ENCODE data around the gene TMEM178B.
"Not testable (repeated sequence)": the region's sequence is repeated elsewhere in the genome, so short reads cannot be mapped to it uniquely, and the experiment has no call there.

The TMEM178B gene

GRCh38 chr7:141169157-141169556 is 95.3 kb downstream of the TMEM178B start:
- not testable (repeated sequence) for H3K9me3 ChIP-seq (ENCODE audit: insufficient read depth, low read depth, low read length); H3K4me3 ChIP-seq (ENCODE audit: low read length); H3K27ac ChIP-seq (ENCODE audit: low read length); H3K27me3 ChIP-seq (ENCODE audit: insufficient read depth, low read length); H3K9ac ChIP-seq (ENCODE audit: low read depth, low read length); H3K4me1 ChIP-seq (ENCODE audit: insufficient read depth, low read length); H3K36me3 ChIP-seq (ENCODE audit: insufficient read depth, low read depth, low read length)

GRCh38 chr7:141175728-141176127 is 101.9 kb downstream of the TMEM178B start:
- not testable (repeated sequence) for H3K36me3 ChIP-seq (ENCODE audit: insufficient read depth, low read depth, low read length); H3K4me3 ChIP-seq (ENCODE audit: low read length); H3K9ac ChIP-seq (ENCODE audit: low read depth, low read length); H3K27ac ChIP-seq (ENCODE audit: low read length); H3K9me3 ChIP-seq (ENCODE audit: insufficient read depth, low read depth, low read length); H3K27me3 ChIP-seq (ENCODE audit: insufficient read depth, low read length); H3K4me1 ChIP-seq (ENCODE audit: insufficient read depth, low read length)

- H3K9ac ChIP-seq (ENCODE audit: low read depth, low read length), result not testable (repeated sequence)
Observed at GRCh38 chr7:141177120-141177519, 103.3 kb downstream of the TMEM178B start.

GRCh38 chr7:141178486-141179135 is 104.7 kb downstream of the TMEM178B start:
- no peak overlapping the region for H3K27ac ChIP-seq (ENCODE audit: low read length)
- H3K4me3 ChIP-seq (ENCODE audit: low read length), result no peak overlapping the region
- no peaks in the 10 kb centered on the region for H3K4me1 ChIP-seq (ENCODE audit: insufficient read depth, low read length)
- H3K27me3 ChIP-seq (ENCODE audit: insufficient read depth, low read length), result no peaks in the 10 kb centered on the region
- no peaks in the 10 kb centered on the region for H3K36me3 ChIP-seq (ENCODE audit: insufficient read depth, low read depth, low read length)
- H3K9ac ChIP-seq (ENCODE audit: low read depth, low read length), result no peak overlapping the region
- H3K9me3 ChIP-seq (ENCODE audit: insufficient read depth, low read depth, low read length), result no peaks in the 10 kb centered on the region

More at GRCh38 chr7:141177120-141177519, 103.3 kb downstream of the TMEM178B start:
- H3K27ac ChIP-seq (ENCODE audit: low read length); H3K36me3 ChIP-seq (ENCODE audit: insufficient read depth, low read depth, low read length); H3K4me3 ChIP-seq (ENCODE audit: low read length); H3K9me3 ChIP-seq (ENCODE audit: insufficient read depth, low read depth, low read length); H3K4me1 ChIP-seq (ENCODE audit: insufficient read depth, low read length); H3K27me3 ChIP-seq (ENCODE audit: insufficient read depth, low read length): not testable (repeated sequence)

GRCh38 chr7:141181812-141182211 is 107.9 kb downstream of the TMEM178B start:
- H3K9ac ChIP-seq (ENCODE audit: low read depth, low read length), result no peak overlapping the region
- H3K27ac ChIP-seq (ENCODE audit: low read length), result no peak overlapping the region
- no peaks in the 10 kb centered on the region for H3K9me3 ChIP-seq (ENCODE audit: insufficient read depth, low read depth, low read length)
- H3K4me3 ChIP-seq (ENCODE audit: low read length), result no peak overlapping the region
- H3K27me3 ChIP-seq (ENCODE audit: insufficient read depth, low read length), result no peaks in the 10 kb centered on the region
- no peaks in the 10 kb centered on the region for H3K4me1 ChIP-seq (ENCODE audit: insufficient read depth, low read length)
- H3K36me3 ChIP-seq (ENCODE audit: insufficient read depth, low read depth, low read length), result no peaks in the 10 kb centered on the region

- no peaks in the 10 kb centered on the region for H3K27me3 ChIP-seq (ENCODE audit: insufficient read depth, low read length)
- H3K36me3 ChIP-seq (ENCODE audit: insufficient read depth, low read depth, low read length), result no peaks in the 10 kb centered on the region
- H3K4me1 ChIP-seq (ENCODE audit: insufficient read depth, low read length), result no peaks in the 10 kb centered on the region
- H3K9ac ChIP-seq (ENCODE audit: low read depth, low read length), result no peak overlapping the region
- H3K27ac ChIP-seq (ENCODE audit: low read length), result no peak overlapping the region
- no peaks in the 10 kb centered on the region for H3K9me3 ChIP-seq (ENCODE audit: insufficient read depth, low read depth, low read length)
- H3K4me3 ChIP-seq (ENCODE audit: low read length), result no peak overlapping the region
Observed at GRCh38 chr7:141184532-141185190, 110.8 kb downstream of the TMEM178B start.

GRCh38 chr7:141185369-141185967 is 111.6 kb downstream of the TMEM178B start:
- no peaks in the 10 kb centered on the region for H3K9me3 ChIP-seq (ENCODE audit: insufficient read depth, low read depth, low read length)
- no peak overlapping the region for H3K27ac ChIP-seq (ENCODE audit: low read length)
- H3K4me1 ChIP-seq (ENCODE audit: insufficient read depth, low read length), result no peaks in the 10 kb centered on the region
- no peaks in the 10 kb centered on the region for H3K27me3 ChIP-seq (ENCODE audit: insufficient read depth, low read length)
- H3K9ac ChIP-seq (ENCODE audit: low read depth, low read length), result no peak overlapping the region
- no peaks in the 10 kb centered on the region for H3K36me3 ChIP-seq (ENCODE audit: insufficient read depth, low read depth, low read length)
- no peak overlapping the region for H3K4me3 ChIP-seq (ENCODE audit: low read length)

- Histone ChIP-seq H3K27me3 (ENCODE audit: insufficient read depth, low read length) (no peaks in the 10 kb centered on the region), H3K9ac (ENCODE audit: low read depth, low read length) (no peak overlapping the region)
Observed at GRCh38 chr7:141189231-141189630, 115.4 kb downstream of the TMEM178B start.

GRCh38 chr7:141190495-141190894 is 116.6 kb downstream of the TMEM178B start:
- H3K27me3 ChIP-seq (ENCODE audit: insufficient read depth, low read length), result no peaks in the 10 kb centered on the region
- H3K4me1 ChIP-seq (ENCODE audit: insufficient read depth, low read length), result no peaks in the 10 kb centered on the region; the same call in 1 of the 2 replicates
- H3K4me3 ChIP-seq (ENCODE audit: low read length), result no peak overlapping the region
- no peak overlapping the region for H3K27ac ChIP-seq (ENCODE audit: low read length)
- H3K9me3 ChIP-seq (ENCODE audit: insufficient read depth, low read depth, low read length), result no peaks in the 10 kb centered on the region
- no peaks in the 10 kb centered on the region for H3K36me3 ChIP-seq (ENCODE audit: insufficient read depth, low read depth, low read length)
- H3K9ac ChIP-seq (ENCODE audit: low read depth, low read length), result no peak overlapping the region

More at GRCh38 chr7:141189231-141189630, 115.4 kb downstream of the TMEM178B start:
- no peaks in the 10 kb centered on the region; the same call in 1 of the 2 replicates for H3K4me1 ChIP-seq (ENCODE audit: insufficient read depth, low read length)
- no peak overlapping the region for H3K4me3 ChIP-seq (ENCODE audit: low read length)
- no peak overlapping the region for H3K27ac ChIP-seq (ENCODE audit: low read length)
- no peaks in the 10 kb centered on the region for H3K9me3 ChIP-seq (ENCODE audit: insufficient read depth, low read depth, low read length)
- no peaks in the 10 kb centered on the region for H3K36me3 ChIP-seq (ENCODE audit: insufficient read depth, low read depth, low read length)

- no peaks in the 10 kb centered on the region for H3K36me3 ChIP-seq (ENCODE audit: insufficient read depth, low read depth, low read length)
- no peaks in the 10 kb centered on the region for H3K27me3 ChIP-seq (ENCODE audit: insufficient read depth, low read length)
- H3K4me1 ChIP-seq (ENCODE audit: insufficient read depth, low read length), result no peaks in the 10 kb centered on the region; the same call in 1 of the 2 replicates
- no peak overlapping the region for H3K4me3 ChIP-seq (ENCODE audit: low read length)
- H3K9me3 ChIP-seq (ENCODE audit: insufficient read depth, low read depth, low read length), result no peaks in the 10 kb centered on the region
- no peak overlapping the region for H3K9ac ChIP-seq (ENCODE audit: low read depth, low read length)
- H3K27ac ChIP-seq (ENCODE audit: low read length), result no peak overlapping the region
Observed at GRCh38 chr7:141191277-141191676, 117.4 kb downstream of the TMEM178B start.

GRCh38 chr7:141193066-141193465 is 119.2 kb downstream of the TMEM178B start:
- no peaks in the 10 kb centered on the region for H3K36me3 ChIP-seq (ENCODE audit: insufficient read depth, low read depth, low read length)
- no peaks in the 10 kb centered on the region; the same call in 1 of the 2 replicates for H3K4me1 ChIP-seq (ENCODE audit: insufficient read depth, low read length)
- no peak overlapping the region for H3K9ac ChIP-seq (ENCODE audit: low read depth, low read length)
- no peak overlapping the region for H3K4me3 ChIP-seq (ENCODE audit: low read length)
- no peaks in the 10 kb centered on the region for H3K27me3 ChIP-seq (ENCODE audit: insufficient read depth, low read length)
- H3K9me3 ChIP-seq (ENCODE audit: insufficient read depth, low read depth, low read length), result no peaks in the 10 kb centered on the region
- H3K27ac ChIP-seq (ENCODE audit: low read length), result no peak overlapping the region

GRCh38 chr7:141195722-141196121 is 121.9 kb downstream of the TMEM178B start:
- H3K27ac ChIP-seq (ENCODE audit: low read length); H3K4me3 ChIP-seq (ENCODE audit: low read length); H3K9ac ChIP-seq (ENCODE audit: low read depth, low read length); H3K36me3 ChIP-seq (ENCODE audit: insufficient read depth, low read depth, low read length); H3K9me3 ChIP-seq (ENCODE audit: insufficient read depth, low read depth, low read length); H3K27me3 ChIP-seq (ENCODE audit: insufficient read depth, low read length); H3K4me1 ChIP-seq (ENCODE audit: insufficient read depth, low read length): not testable (repeated sequence)

All from iPS-20b (cell line).